ENCODE data around the gene LSS. TPM values are rescaled to one million over a fixed set of nuclear protein-coding genes. Genes with fewer than 3 reads are reported as not detected.

LSS gene
- total RNA-seq, 1 experiment from 2014 or later = 121 TPM

GRCh38 chr21:46239817-46240325 lies 11.3 kb upstream of the LSS start:
- TF ChIP-seq CTCF (IDR thresholded peaks at IDR 0.05; ENCODE audit: insufficient read depth in 1 of 2, low read depth in 1 of 2, low read length in 1 of 2, severe bottlenecking in 1 of 2, unreplicated experiment in 1 of 2) = no peak
- intact Hi-C loops (cut with micrococcal nuclease; ENCODE audit: unreplicated experiment) = no loop called here
- Histone ChIP-seq H3K36me3 (ENCODE audit: control insufficient read depth, insufficient read depth, low read length) (peaks cover 6% of the 10 kb centered on the region), H3K4me1 (no peaks in the 10 kb centered on the region), H3K9me3 (no peaks in the 10 kb centered on the region), H3K27me3 (replicated peaks; ENCODE audit: control insufficient read depth, insufficient read depth, low read length) (no peaks in the 10 kb centered on the region), H3K4me3 (ENCODE audit: low read depth, low read length) (no peak overlapping the region)
- Mint-ChIP-seq H3K27me3 (ENCODE audit: insufficient read depth, unreplicated experiment) (no peaks in the 10 kb centered on the region), H3K9me3 (ENCODE audit: unreplicated experiment) (no peaks in the 10 kb centered on the region), H3K4me1 (ENCODE audit: low read depth, unreplicated experiment) (peaks cover 5% of the 10 kb centered on the region), H3K27ac (ENCODE audit: unreplicated experiment) (no peak overlapping the region), H3K36me3 (ENCODE audit: insufficient read depth, unreplicated experiment) (peaks cover 69% of the 10 kb centered on the region), H3K4me3 (ENCODE audit: unreplicated experiment) (no peak overlapping the region)
- no TSS peak for BruUV-seq (replicated peaks)
- no peak for DNase-seq
- CTCF ChIA-PET = no interaction called here
- POLR2A ChIA-PET = interaction anchor here (0.6 kb wide), 1 partner anchor 9 kb away, joined by 3 read pairs; no protein-coding TSS in a partner anchor

GRCh38 chr21:46237474-46237873 lies 8.9 kb upstream of the LSS start:
- H3K27me3 ChIP-seq (replicated peaks; ENCODE audit: control insufficient read depth, insufficient read depth, low read length) = no peaks in the 10 kb centered on the region
- no peaks in the 10 kb centered on the region for H3K4me1 ChIP-seq
- peaks cover 5% of the 10 kb centered on the region for H3K4me1 Mint-ChIP-seq (ENCODE audit: low read depth, unreplicated experiment)
- ChIA-PET POLR2A (no interaction called here), CTCF (no interaction called here)
- no peak for TF ChIP-seq CTCF (IDR thresholded peaks at IDR 0.05; ENCODE audit: insufficient read depth in 1 of 2, low read depth in 1 of 2, low read length in 1 of 2, severe bottlenecking in 1 of 2, unreplicated experiment in 1 of 2)
- no peak overlapping the region for H3K4me3 Mint-ChIP-seq (ENCODE audit: unreplicated experiment)
- H3K36me3 ChIP-seq (ENCODE audit: control insufficient read depth, insufficient read depth, low read length) = peaks cover 3% of the 10 kb centered on the region; the same call in 1 of the 2 replicates
- H3K4me3 ChIP-seq (ENCODE audit: low read depth, low read length) = no peak overlapping the region
- no peaks in the 10 kb centered on the region for H3K9me3 ChIP-seq
- H3K27me3 Mint-ChIP-seq (ENCODE audit: insufficient read depth, unreplicated experiment) = no peaks in the 10 kb centered on the region
- H3K27ac Mint-ChIP-seq (ENCODE audit: unreplicated experiment) = no peak overlapping the region
- BruUV-seq (replicated peaks) = no TSS peak
- intact Hi-C loops (cut with micrococcal nuclease; ENCODE audit: unreplicated experiment) = no loop called here
- H3K9me3 Mint-ChIP-seq (ENCODE audit: unreplicated experiment) = no peaks in the 10 kb centered on the region
- peaks cover 64% of the 10 kb centered on the region for H3K36me3 Mint-ChIP-seq (ENCODE audit: insufficient read depth, unreplicated experiment)
- no peak for DNase-seq

GRCh38 chr21:46234436-46234950 lies 5.9 kb upstream of the LSS start:
- peaks cover 63% of the 10 kb centered on the region for H3K36me3 Mint-ChIP-seq (ENCODE audit: insufficient read depth, unreplicated experiment)
- POLR2A ChIA-PET = no interaction called here
- CTCF ChIA-PET = no interaction called here
- H3K27me3 Mint-ChIP-seq (ENCODE audit: insufficient read depth, unreplicated experiment) = no peaks in the 10 kb centered on the region
- no peak overlapping the region for H3K27ac Mint-ChIP-seq (ENCODE audit: unreplicated experiment)
- Histone ChIP-seq H3K4me1 (peaks cover 12% of the 10 kb centered on the region), H3K4me3 (ENCODE audit: low read depth, low read length) (no peak overlapping the region), H3K36me3 (ENCODE audit: control insufficient read depth, insufficient read depth, low read length) (0 out of 2 replicates have a peak, but pooled peaks cover 2% of the 10 kb centered on the region), H3K27me3 (replicated peaks; ENCODE audit: control insufficient read depth, insufficient read depth, low read length) (no peaks in the 10 kb centered on the region), H3K9me3 (no peaks in the 10 kb centered on the region)
- peaks cover 13% of the 10 kb centered on the region for H3K4me1 Mint-ChIP-seq (ENCODE audit: low read depth, unreplicated experiment)
- TF ChIP-seq CTCF (IDR thresholded peaks at IDR 0.05; ENCODE audit: insufficient read depth in 1 of 2, low read depth in 1 of 2, low read length in 1 of 2, severe bottlenecking in 1 of 2, unreplicated experiment in 1 of 2) = no peak
- intact Hi-C loops (cut with micrococcal nuclease; ENCODE audit: unreplicated experiment) = no loop called here
- no peak overlapping the region for H3K4me3 Mint-ChIP-seq (ENCODE audit: unreplicated experiment)
- BruUV-seq (replicated peaks) = no TSS peak
- DNase-seq = no peak
- no peaks in the 10 kb centered on the region for H3K9me3 Mint-ChIP-seq (ENCODE audit: unreplicated experiment)
